HG02938 (cell line): ENCODE results near the gene HTRA1.

Experiments used
- ATAC-seq: cut with Tn5 transposase; IDR thresholded peaks from one replicate; pipeline ENCODE4 v1.9.1; 2021; ENCODE audit warnings: mild to moderate bottlenecking, moderate library complexity; ENCODE audit not compliant: unreplicated experiment

The HTRA1 gene

DNA sequence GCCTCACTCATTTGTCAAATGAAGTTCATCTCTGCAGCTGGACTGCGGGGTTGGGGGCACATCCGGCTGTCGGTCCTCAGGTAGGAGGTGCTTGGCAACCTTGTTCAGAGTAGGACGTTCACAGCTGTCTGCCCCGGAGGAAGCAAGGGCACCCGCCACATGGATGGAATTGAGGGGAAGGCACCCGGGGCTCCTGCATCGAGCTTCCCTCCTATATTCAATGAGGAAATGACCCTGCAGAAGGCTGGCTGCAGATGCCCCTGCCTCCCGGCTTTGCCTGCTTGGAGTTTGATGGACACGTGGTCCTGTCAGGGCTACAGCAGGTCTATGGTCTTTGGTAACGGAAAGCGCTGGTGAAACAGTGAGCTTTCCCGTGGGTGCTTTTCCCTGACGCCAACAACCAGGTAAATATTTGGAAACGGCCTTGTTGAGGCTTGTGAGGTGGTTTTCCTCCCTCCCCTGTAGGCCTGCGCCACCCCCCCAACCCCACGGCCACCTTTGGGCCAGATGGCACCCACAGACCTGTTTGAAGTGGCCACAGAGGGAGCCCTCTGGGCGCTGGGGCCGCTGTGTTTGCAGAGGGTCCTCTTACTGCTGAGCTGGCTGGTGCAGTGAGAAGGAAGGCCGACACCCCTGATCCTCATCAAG is 32.9 kb downstream of the HTRA1 start:
- ATAC-seq: no peak

GRCh38 chr10:122494833-122495232 is 33.5 kb downstream of the HTRA1 start:
- no peak for ATAC-seq

GRCh38 chr10:122495406-122496340 is 34.3 kb downstream of the HTRA1 start:
- no peak for ATAC-seq

GRCh38 chr10:122497241-122497640 is 35.9 kb downstream of the HTRA1 start:
- ATAC-seq: no peak

DNA sequence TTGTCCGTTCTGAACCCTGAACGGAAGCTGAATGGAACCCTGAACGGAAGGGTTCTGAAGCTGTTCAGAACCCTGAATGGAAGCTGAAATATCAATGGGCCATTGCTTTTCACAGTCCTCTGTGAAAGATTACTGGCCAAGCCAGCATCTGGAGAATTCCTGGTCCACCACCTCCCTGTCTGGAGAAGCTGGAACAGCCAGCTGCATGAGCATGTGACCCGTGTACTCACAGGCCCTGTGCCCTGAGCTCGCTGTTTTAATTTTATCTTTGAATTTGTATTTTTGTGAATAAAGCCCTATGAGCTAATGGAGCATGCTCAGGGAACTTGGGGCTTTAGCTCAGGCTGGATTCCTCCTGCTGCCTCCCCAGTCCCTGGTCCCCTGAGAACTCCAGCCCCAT is 37.2 kb downstream of the HTRA1 start:
- no peak for ATAC-seq

- no peak for ATAC-seq
Measured at GRCh38 chr10:122499012-122499411, 37.7 kb downstream of the HTRA1 start.

DNA sequence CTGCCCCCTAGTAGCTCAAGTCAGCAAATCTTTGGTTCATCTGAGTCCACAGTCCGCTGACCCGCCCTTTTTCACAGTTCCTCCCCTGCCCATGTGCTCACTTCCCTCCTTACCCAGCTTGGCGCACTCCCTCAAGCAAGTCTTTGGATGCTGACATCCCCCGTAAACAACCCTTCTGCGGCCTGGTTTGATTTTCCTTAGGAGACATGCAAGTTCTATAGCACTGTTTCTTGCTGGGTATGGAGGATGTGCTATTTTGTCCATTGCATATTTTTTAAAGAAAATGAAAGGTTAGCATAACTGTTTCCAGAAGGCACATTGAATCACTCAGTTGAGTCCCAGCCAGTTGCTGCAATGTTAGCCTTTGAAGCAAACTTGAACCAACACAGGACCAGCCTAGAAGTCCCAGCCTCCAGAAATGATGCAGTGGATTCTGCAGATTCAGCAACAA is 38.2 kb downstream of the HTRA1 start:
- no peak for ATAC-seq

DNA sequence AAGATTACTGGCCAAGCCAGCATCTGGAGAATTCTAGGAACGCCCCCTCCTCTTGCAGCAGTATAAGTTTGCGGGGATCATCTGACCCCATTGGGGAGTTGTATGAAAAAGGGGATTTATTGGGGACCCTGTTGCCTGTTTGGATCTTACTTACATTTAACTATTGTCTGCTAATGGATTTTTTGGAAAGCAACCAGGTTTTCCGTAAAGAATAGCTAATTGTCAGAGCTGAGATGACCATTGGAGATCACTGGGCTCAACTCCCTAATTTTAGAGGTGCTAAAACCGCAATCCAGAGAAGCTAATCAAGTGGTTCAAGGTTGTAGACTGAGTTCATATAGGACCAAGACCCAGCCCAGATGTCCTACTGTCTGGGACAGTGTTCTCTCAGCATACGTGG is 38.8 kb downstream of the HTRA1 start:
- ATAC-seq: no peak

GRCh38 chr10:122500726-122501125 is 39.4 kb downstream of the HTRA1 start:
- no peak for ATAC-seq

GRCh38 chr10:122503012-122503411 is 41.7 kb downstream of the HTRA1 start:
- ATAC-seq: no peak

- no peak for ATAC-seq
Measured at GRCh38 chr10:122503886-122504609, 42.7 kb downstream of the HTRA1 start.

GRCh38 chr10:122504610-122504950 is 43.2 kb downstream of the HTRA1 start:
- no peak for ATAC-seq

- ATAC-seq: no peak
Measured at GRCh38 chr10:122505011-122505410, 43.7 kb downstream of the HTRA1 start.

- ATAC-seq: no peak
Measured at GRCh38 chr10:122505885-122506645, 44.7 kb downstream of the HTRA1 start.

DNA sequence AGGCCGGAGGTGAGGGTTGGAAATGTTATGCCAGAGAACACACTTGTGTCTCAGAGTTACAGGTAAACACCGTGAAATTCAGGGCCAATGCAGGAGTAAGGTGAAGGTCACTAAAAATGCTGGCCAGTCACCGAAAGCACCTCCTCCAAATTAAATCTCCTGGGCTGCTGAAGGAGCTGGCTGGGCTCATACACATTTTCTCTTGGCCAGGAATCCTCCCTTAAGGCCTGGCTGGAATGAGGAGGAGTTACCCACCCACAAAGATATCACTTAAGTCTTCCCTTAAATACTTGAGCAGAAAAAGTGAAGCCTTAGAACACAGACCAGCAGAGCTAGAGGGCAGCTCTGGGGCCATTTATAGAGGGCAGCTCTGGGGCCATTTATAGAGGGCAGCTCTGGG is 46.3 kb downstream of the HTRA1 start:
- no peak for ATAC-seq

- no peak for ATAC-seq
Measured at GRCh38 chr10:122508021-122508420, 46.7 kb downstream of the HTRA1 start.

DNA sequence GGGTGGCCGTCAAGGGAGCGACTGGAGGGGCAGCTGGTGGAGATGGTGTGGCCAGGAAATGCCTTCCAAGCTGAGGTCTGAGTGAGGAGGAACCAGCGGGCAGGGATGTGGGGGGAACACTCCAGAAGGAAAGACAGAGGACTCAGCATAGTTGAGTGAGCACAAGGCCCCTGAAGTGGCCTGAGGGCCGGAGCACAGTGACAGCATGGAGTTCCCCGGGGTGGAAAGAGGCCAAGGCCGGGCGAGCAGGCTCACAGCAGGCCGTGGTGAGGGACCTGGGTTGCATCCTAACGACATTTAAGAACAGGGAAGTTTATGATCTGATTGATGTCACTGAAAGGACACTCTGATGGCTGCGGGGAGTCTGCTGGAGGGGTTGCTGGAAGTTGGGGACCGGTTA is 48.0 kb downstream of the HTRA1 start:
- no peak for ATAC-seq

DNA sequence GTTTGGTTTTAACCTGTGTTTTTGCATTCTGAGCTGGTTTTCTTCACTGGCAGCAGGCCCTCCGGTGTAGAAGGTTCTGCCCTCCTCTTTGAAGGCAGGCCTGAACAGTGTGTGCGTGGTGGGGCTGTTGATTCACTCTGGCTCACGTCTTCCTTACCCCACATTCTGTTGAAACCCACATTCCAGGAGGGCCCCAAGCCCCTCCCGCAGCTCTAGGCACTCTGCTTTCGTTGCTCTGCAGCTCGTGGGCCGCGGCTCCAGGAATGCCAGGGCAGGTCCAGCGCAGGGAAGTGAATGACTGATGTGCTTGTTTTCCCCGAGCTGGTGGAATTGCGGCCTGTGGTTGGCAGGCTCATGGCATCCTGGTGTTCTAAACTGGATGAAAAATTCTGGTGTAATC is 49.0 kb downstream of the HTRA1 start:
- ATAC-seq: no peak

DNA sequence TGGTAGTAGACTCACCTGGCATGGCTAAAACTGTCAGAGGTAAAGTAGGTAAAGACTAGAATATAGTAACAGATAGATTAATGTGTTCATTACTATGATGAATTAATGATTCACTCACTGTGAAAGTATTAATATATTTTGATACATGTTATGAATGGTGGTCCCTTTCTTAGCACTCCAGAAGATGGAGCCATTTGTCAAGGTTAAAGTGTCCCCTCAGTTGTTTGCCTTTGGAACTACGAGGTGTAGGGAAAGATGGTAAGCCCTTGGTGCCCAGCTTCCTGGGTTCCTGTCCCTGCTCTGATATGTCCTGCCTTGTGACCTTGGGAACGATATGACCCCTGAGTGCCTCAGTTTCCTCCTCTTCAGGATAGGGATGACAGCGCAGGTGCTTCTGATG is 49.4 kb downstream of the HTRA1 start:
- no peak for ATAC-seq

DNA sequence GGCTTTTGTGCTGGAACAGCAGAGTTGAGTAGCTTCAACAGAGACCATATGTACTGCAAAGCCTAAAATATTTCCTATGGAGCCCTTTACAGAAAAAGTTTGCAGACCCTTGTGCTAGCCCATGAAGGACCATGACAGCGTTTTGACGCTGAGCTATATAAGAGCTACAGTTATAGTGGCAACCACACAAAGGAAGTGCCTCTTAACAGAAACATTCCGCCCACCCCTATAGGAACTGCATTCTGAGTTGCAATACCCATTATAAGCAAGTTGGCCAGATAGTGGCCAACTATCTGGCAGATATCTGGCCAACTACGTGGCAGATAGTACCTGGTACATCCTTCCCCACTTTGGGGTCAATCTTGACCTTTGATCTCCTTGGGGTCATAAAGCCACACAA is 51.7 kb downstream of the HTRA1 start:
- ATAC-seq: no peak
